GM21526 (cell line): Measurements from ENCODE around the gene P4HA2.
A peak's percentile ranks its signal among the peaks of the same experiment; 100 is the strongest.

Source experiments
- ATAC-seq: cut with Tn5 transposase; IDR thresholded peaks from one replicate; pipeline ENCODE4 v1.9.1; 2021; ENCODE audit warnings: moderate library complexity; ENCODE audit not compliant: unreplicated experiment, low FRiP score

The P4HA2 gene

GRCh38 chr5:132226516-132227234, 978 bp downstream of the P4HA2 start:
- ATAC-seq, result no peak

GRCh38 chr5:132225165-132226032, 2.3 kb downstream of the P4HA2 start:
- no peak for ATAC-seq

GRCh38 chr5:132224716-132225115, 2.9 kb downstream of the P4HA2 start:
- ATAC-seq, result no peak

- no peak for ATAC-seq
Observed at GRCh38 chr5:132223861-132224260, 3.8 kb downstream of the P4HA2 start.

- peak; percentile 48 for ATAC-seq
Observed at GRCh38 chr5:132222649-132223038, 5.0 kb downstream of the P4HA2 start.

- peak; percentile 3 for ATAC-seq
Observed at GRCh38 chr5:132221781-132222648, 5.6 kb downstream of the P4HA2 start.

- ATAC-seq, result no peak
Observed at GRCh38 chr5:132220491-132220890, 7.2 kb downstream of the P4HA2 start.

GRCh38 chr5:132219981-132220380, 7.7 kb downstream of the P4HA2 start:
- no peak for ATAC-seq

GRCh38 chr5:132219289-132219970, 8.2 kb downstream of the P4HA2 start:
- ATAC-seq, result no peak

- ATAC-seq, result no peak
Observed at GRCh38 chr5:132218321-132218720, 9.3 kb downstream of the P4HA2 start.

GRCh38 chr5:132215329-132215728, 12.3 kb downstream of the P4HA2 start:
- ATAC-seq, result no peak

- no peak for ATAC-seq
Observed at GRCh38 chr5:132214491-132214890, 13.2 kb downstream of the P4HA2 start.

GRCh38 chr5:132213666-132214065, 14.0 kb downstream of the P4HA2 start:
- no peak for ATAC-seq

- ATAC-seq, result no peak
Observed at GRCh38 chr5:132211787-132212186, 15.9 kb downstream of the P4HA2 start.

GRCh38 chr5:132210944-132211343, 16.7 kb downstream of the P4HA2 start:
- no peak for ATAC-seq

GRCh38 chr5:132209901-132210545, 17.6 kb downstream of the P4HA2 start:
- ATAC-seq, result no peak

- ATAC-seq, result no peak
Observed at GRCh38 chr5:132209131-132209530, 18.5 kb downstream of the P4HA2 start.

GRCh38 chr5:132207778-132208177, 19.9 kb downstream of the P4HA2 start:
- ATAC-seq, result no peak

- ATAC-seq, result no peak
Observed at GRCh38 chr5:132206782-132207181, 20.9 kb downstream of the P4HA2 start.
